Measurements from ENCODE around the gene CFAP61.

Gene CFAP61

GRCh38 chr20:20138301-20139064, 86.2 kb downstream of the CFAP61 start:
- Histone ChIP-seq H3K4me3 (ENCODE audit: low read depth, low read length) (no peak overlapping the region), H3K27ac (ENCODE audit: low read depth, low read length) (no peak overlapping the region), H3K4me1 (ENCODE audit: control insufficient read depth, insufficient read depth, low read length) (no peaks in the 10 kb centered on the region), H3K9ac (ENCODE audit: low read depth, low read length) (no peak overlapping the region), H3K9me3 (ENCODE audit: control insufficient read depth, insufficient read depth, low read length) (peaks cover 2% of the 10 kb centered on the region; the same call in 1 of the 2 replicates), H3K36me3 (ENCODE audit: control insufficient read depth, insufficient read depth, low read length) (no peaks in the 10 kb centered on the region), H3K27me3 (ENCODE audit: control insufficient read depth, insufficient read depth, low read length) (no peaks in the 10 kb centered on the region)

GRCh38 chr20:20139403-20139802, 87.1 kb downstream of the CFAP61 start:
- H3K9ac ChIP-seq (ENCODE audit: low read depth, low read length): no peak overlapping the region
- no peaks in the 10 kb centered on the region for H3K9me3 ChIP-seq (ENCODE audit: control insufficient read depth, insufficient read depth, low read length)
- H3K4me1 ChIP-seq (ENCODE audit: control insufficient read depth, insufficient read depth, low read length): no peaks in the 10 kb centered on the region
- H3K4me3 ChIP-seq (ENCODE audit: low read depth, low read length): no peak overlapping the region
- no peaks in the 10 kb centered on the region for H3K27me3 ChIP-seq (ENCODE audit: control insufficient read depth, insufficient read depth, low read length)
- no peak overlapping the region for H3K27ac ChIP-seq (ENCODE audit: low read depth, low read length)
- no peaks in the 10 kb centered on the region for H3K36me3 ChIP-seq (ENCODE audit: control insufficient read depth, insufficient read depth, low read length)

- Histone ChIP-seq H3K27me3 (ENCODE audit: control insufficient read depth, insufficient read depth, low read length) (no peaks in the 10 kb centered on the region), H3K9ac (ENCODE audit: low read depth, low read length) (no peak overlapping the region)
Measured at GRCh38 chr20:20143165-20143564, 90.8 kb downstream of the CFAP61 start.

GRCh38 chr20:20143646-20144045, 91.3 kb downstream of the CFAP61 start:
- Histone ChIP-seq H3K9ac (ENCODE audit: low read depth, low read length) (no peak overlapping the region), H3K27ac (ENCODE audit: low read depth, low read length) (no peak overlapping the region), H3K36me3 (ENCODE audit: control insufficient read depth, insufficient read depth, low read length) (no peaks in the 10 kb centered on the region), H3K4me3 (ENCODE audit: low read depth, low read length) (no peak overlapping the region), H3K4me1 (ENCODE audit: control insufficient read depth, insufficient read depth, low read length) (no peaks in the 10 kb centered on the region), H3K27me3 (ENCODE audit: control insufficient read depth, insufficient read depth, low read length) (no peaks in the 10 kb centered on the region), H3K9me3 (ENCODE audit: control insufficient read depth, insufficient read depth, low read length) (no peaks in the 10 kb centered on the region)

More at GRCh38 chr20:20143165-20143564, 90.8 kb downstream of the CFAP61 start:
- no peaks in the 10 kb centered on the region for H3K4me1 ChIP-seq (ENCODE audit: control insufficient read depth, insufficient read depth, low read length)
- no peaks in the 10 kb centered on the region for H3K36me3 ChIP-seq (ENCODE audit: control insufficient read depth, insufficient read depth, low read length)
- H3K27ac ChIP-seq (ENCODE audit: low read depth, low read length): no peak overlapping the region
- no peaks in the 10 kb centered on the region for H3K9me3 ChIP-seq (ENCODE audit: control insufficient read depth, insufficient read depth, low read length)
- H3K4me3 ChIP-seq (ENCODE audit: low read depth, low read length): no peak overlapping the region

- no peak overlapping the region for H3K9ac ChIP-seq (ENCODE audit: low read depth, low read length)
- H3K9me3 ChIP-seq (ENCODE audit: control insufficient read depth, insufficient read depth, low read length): no peaks in the 10 kb centered on the region; the same call in 1 of the 2 replicates
- H3K4me3 ChIP-seq (ENCODE audit: low read depth, low read length): no peak overlapping the region
- no peaks in the 10 kb centered on the region for H3K36me3 ChIP-seq (ENCODE audit: control insufficient read depth, insufficient read depth, low read length)
- H3K27ac ChIP-seq (ENCODE audit: low read depth, low read length): no peak overlapping the region
- H3K4me1 ChIP-seq (ENCODE audit: control insufficient read depth, insufficient read depth, low read length): no peaks in the 10 kb centered on the region
- no peaks in the 10 kb centered on the region for H3K27me3 ChIP-seq (ENCODE audit: control insufficient read depth, insufficient read depth, low read length)
Measured at GRCh38 chr20:20148779-20149178, 96.4 kb downstream of the CFAP61 start.

GRCh38 chr20:20150241-20150640, 97.9 kb downstream of the CFAP61 start:
- Histone ChIP-seq H3K27ac (ENCODE audit: low read depth, low read length) (no peak overlapping the region), H3K36me3 (ENCODE audit: control insufficient read depth, insufficient read depth, low read length) (no peaks in the 10 kb centered on the region), H3K4me3 (ENCODE audit: low read depth, low read length) (no peak overlapping the region), H3K9ac (ENCODE audit: low read depth, low read length) (no peak overlapping the region), H3K9me3 (ENCODE audit: control insufficient read depth, insufficient read depth, low read length) (no peaks in the 10 kb centered on the region; the same call in 1 of the 2 replicates), H3K4me1 (ENCODE audit: control insufficient read depth, insufficient read depth, low read length) (no peaks in the 10 kb centered on the region), H3K27me3 (ENCODE audit: control insufficient read depth, insufficient read depth, low read length) (no peaks in the 10 kb centered on the region)

- no peaks in the 10 kb centered on the region for H3K27me3 ChIP-seq (ENCODE audit: control insufficient read depth, insufficient read depth, low read length)
- H3K27ac ChIP-seq (ENCODE audit: low read depth, low read length): no peak overlapping the region
- no peaks in the 10 kb centered on the region for H3K4me1 ChIP-seq (ENCODE audit: control insufficient read depth, insufficient read depth, low read length)
- H3K36me3 ChIP-seq (ENCODE audit: control insufficient read depth, insufficient read depth, low read length): no peaks in the 10 kb centered on the region
- no peak overlapping the region for H3K4me3 ChIP-seq (ENCODE audit: low read depth, low read length)
- H3K9me3 ChIP-seq (ENCODE audit: control insufficient read depth, insufficient read depth, low read length): no peaks in the 10 kb centered on the region
- no peak overlapping the region for H3K9ac ChIP-seq (ENCODE audit: low read depth, low read length)
Measured at GRCh38 chr20:20160520-20160919, 108.2 kb downstream of the CFAP61 start.

- H3K9me3 ChIP-seq (ENCODE audit: control insufficient read depth, insufficient read depth, low read length): no peaks in the 10 kb centered on the region
- H3K4me3 ChIP-seq (ENCODE audit: low read depth, low read length): no peak overlapping the region
- H3K36me3 ChIP-seq (ENCODE audit: control insufficient read depth, insufficient read depth, low read length): no peaks in the 10 kb centered on the region
- H3K27me3 ChIP-seq (ENCODE audit: control insufficient read depth, insufficient read depth, low read length): no peaks in the 10 kb centered on the region
- H3K9ac ChIP-seq (ENCODE audit: low read depth, low read length): no peak overlapping the region
- no peaks in the 10 kb centered on the region for H3K4me1 ChIP-seq (ENCODE audit: control insufficient read depth, insufficient read depth, low read length)
- H3K27ac ChIP-seq (ENCODE audit: low read depth, low read length): no peak overlapping the region
Measured at GRCh38 chr20:20161611-20162010, 109.3 kb downstream of the CFAP61 start.

- no peaks in the 10 kb centered on the region for H3K36me3 ChIP-seq (ENCODE audit: control insufficient read depth, insufficient read depth, low read length)
- no peaks in the 10 kb centered on the region for H3K27me3 ChIP-seq (ENCODE audit: control insufficient read depth, insufficient read depth, low read length)
- no peaks in the 10 kb centered on the region for H3K4me1 ChIP-seq (ENCODE audit: control insufficient read depth, insufficient read depth, low read length)
- no peak overlapping the region for H3K9ac ChIP-seq (ENCODE audit: low read depth, low read length)
- H3K27ac ChIP-seq (ENCODE audit: low read depth, low read length): no peak overlapping the region
- H3K9me3 ChIP-seq (ENCODE audit: control insufficient read depth, insufficient read depth, low read length): no peaks in the 10 kb centered on the region; the same call in 1 of the 2 replicates
- no peak overlapping the region for H3K4me3 ChIP-seq (ENCODE audit: low read depth, low read length)
Measured at GRCh38 chr20:20167698-20168097, 115.4 kb downstream of the CFAP61 start.

- H3K4me3 ChIP-seq (ENCODE audit: low read depth, low read length): no peak overlapping the region
- no peak overlapping the region for H3K9ac ChIP-seq (ENCODE audit: low read depth, low read length)
- no peaks in the 10 kb centered on the region; the same call in 1 of the 2 replicates for H3K9me3 ChIP-seq (ENCODE audit: control insufficient read depth, insufficient read depth, low read length)
- no peaks in the 10 kb centered on the region for H3K27me3 ChIP-seq (ENCODE audit: control insufficient read depth, insufficient read depth, low read length)
- H3K4me1 ChIP-seq (ENCODE audit: control insufficient read depth, insufficient read depth, low read length): no peaks in the 10 kb centered on the region
- H3K36me3 ChIP-seq (ENCODE audit: control insufficient read depth, insufficient read depth, low read length): no peaks in the 10 kb centered on the region
- no peak overlapping the region for H3K27ac ChIP-seq (ENCODE audit: low read depth, low read length)
Measured at GRCh38 chr20:20173254-20173653, 120.9 kb downstream of the CFAP61 start.

GRCh38 chr20:20174089-20174835, 121.9 kb downstream of the CFAP61 start:
- Histone ChIP-seq H3K9ac (ENCODE audit: low read depth, low read length) (no peak overlapping the region), H3K36me3 (ENCODE audit: control insufficient read depth, insufficient read depth, low read length) (no peaks in the 10 kb centered on the region), H3K27me3 (ENCODE audit: control insufficient read depth, insufficient read depth, low read length) (no peaks in the 10 kb centered on the region), H3K27ac (ENCODE audit: low read depth, low read length) (no peak overlapping the region), H3K4me3 (ENCODE audit: low read depth, low read length) (no peak overlapping the region), H3K4me1 (ENCODE audit: control insufficient read depth, insufficient read depth, low read length) (no peaks in the 10 kb centered on the region), H3K9me3 (ENCODE audit: control insufficient read depth, insufficient read depth, low read length) (no peaks in the 10 kb centered on the region; the same call in 1 of the 2 replicates)

Data from HUES48 (cell line).